A673 (cell line): ENCODE results near the gene ISG15. TPM values are rescaled to one million over a fixed set of nuclear protein-coding genes. Genes with fewer than 3 reads are reported as not detected.
A peak's percentile ranks its signal among the peaks of the same experiment; 100 is the strongest.
"Not testable (repeated sequence)": the region's sequence is repeated elsewhere in the genome, so short reads cannot be mapped to it uniquely, and the experiment has no call there.

ENCODE experiments used
- BruUV-seq: library from RNA; stranded (reverse); fragments of 400-500 nt; replicated peaks from 2 replicates; lab custom pipeline; 2021; lab: Mats Ljungman, UMichigan
- CTCF ChIA-PET: fragments of 300-600 bp; sonication (Branson Sonifier 250); formaldehyde crosslinking; loops from one replicate; lab custom pipeline; 2022; ENCODE audit warnings: antibody characterized with exemption; lab: Charles Lee
- POLR2A ChIA-PET: fragments of 300-600 bp; sonication (Branson Sonifier 250); formaldehyde crosslinking; loops from one replicate; lab custom pipeline; 2022; ENCODE audit warnings: antibody characterized with exemption; ENCODE audit not compliant: low non-redundant PET; lab: Charles Lee
- DNase-seq: peaks from one replicate; pipeline ENCODE4 v3.0.0-alpha.2; 2015; ENCODE audit warnings: low spot score
- H3K27ac ChIP-seq: fragments of 200-600 bp; sonication (generic); 2 replicates; pipeline ENCODE4 v1.5.1; 2016; ENCODE audit warnings: mixed run types, low read depth, mild to moderate bottlenecking, mixed read lengths, antibody characterized with exemption, low read length; ENCODE audit not compliant: poor library complexity, severe bottlenecking
- H3K27me3 ChIP-seq: fragments of 200-600 bp; sonication (generic); replicated peaks from 2 replicates; pipeline ENCODE4 v1.6.1; 2017; ENCODE audit warnings: mixed run types, low read depth, mild to moderate bottlenecking, mixed read lengths, antibody characterized with exemption, low read length; ENCODE audit not compliant: insufficient read depth, poor library complexity
- H3K36me3 ChIP-seq: fragments of 200-600 bp; sonication (generic); 2 replicates; pipeline ENCODE4 v1.6.1; 2016; ENCODE audit warnings: mixed run types, mild to moderate bottlenecking, mixed read lengths, antibody characterized with exemption, low read length; ENCODE audit not compliant: insufficient read depth, poor library complexity, severe bottlenecking
- H3K4me1 ChIP-seq: fragments of 200-600 bp; sonication (generic); 2 replicates; pipeline ENCODE4 v1.6.1; 2017; ENCODE audit warnings: mixed run types, mild to moderate bottlenecking, mixed read lengths, antibody characterized with exemption, low read length; ENCODE audit not compliant: insufficient read depth, poor library complexity, severe bottlenecking
- H3K4me3 ChIP-seq: fragments of 200-600 bp; sonication (generic); 2 replicates; pipeline ENCODE4 v1.5.1; 2016; ENCODE audit warnings: low read depth, mixed run types, mild to moderate bottlenecking, mixed read lengths, low read length; ENCODE audit not compliant: poor library complexity, severe bottlenecking
- H3K9me3 ChIP-seq: fragments of 200-600 bp; sonication (generic); 2 replicates; pipeline ENCODE4 v1.6.1; 2016; ENCODE audit warnings: mixed run types, low read depth, mild to moderate bottlenecking, mixed read lengths, antibody characterized with exemption, low read length; ENCODE audit not compliant: poor library complexity, severe bottlenecking
- CTCF ChIP-seq: fragments of 300-800, 200-600 bp; sonication (generic); conservative IDR thresholded peaks from 2 replicates; pipeline ENCODE4 v1.5.1; 2017; ENCODE audit warnings: low read depth, mild to moderate bottlenecking, antibody characterized with exemption, low read length, moderate library complexity, mixed read lengths
- EZH2 ChIP-seq: fragments of 200-600 bp; sonication (generic); IDR thresholded peaks from 2 replicates; pipeline ENCODE4 v1.6.1; 2017; ENCODE audit warnings: borderline replicate concordance, low read depth, mild to moderate bottlenecking, mixed read lengths, antibody characterized with exemption, low read length; ENCODE audit not compliant: poor library complexity, severe bottlenecking
- intact Hi-C: fragments of 100-400 bp; cut with micrococcal nuclease; formaldehyde crosslinking; loops from one replicate; pipeline ENCODE4 v1.10.0; 2022; ENCODE audit not compliant: unreplicated experiment
- total RNA-seq: library from RNA; stranded (reverse); gene quantifications from 2 replicates; pipeline ENCODE4 v1.2.3, GENCODE V29; 2021

The ISG15 gene
- total RNA-seq, 1 experiment from 2014 or later, result 45.3 TPM

GRCh38 chr1:1011396-1011949 lies 1.8 kb upstream of the ISG15 start:
- no peak for DNase-seq
- intact Hi-C loops, result no loop called here
- TF ChIP-seq EZH2 (no peak), CTCF (no peak)
- POLR2A ChIA-PET, result no interaction called here
- Histone ChIP-seq H3K27me3 (no peaks in the 10 kb centered on the region), H3K4me3 (no peak overlapping the region), H3K27ac (no peak overlapping the region), H3K9me3 (no peaks in the 10 kb centered on the region), H3K4me1 (peaks cover 15% of the 10 kb centered on the region), H3K36me3 (no peaks in the 10 kb centered on the region)
- no TSS peak for BruUV-seq
- CTCF ChIA-PET, result no interaction called here

GRCh38 chr1:1012736-1013104 lies 577 bp upstream of the ISG15 start:
- POLR2A ChIA-PET, H3K36me3 ChIP-seq, intact Hi-C loops, H3K9me3 ChIP-seq, DNase-seq, H3K27me3 ChIP-seq, BruUV-seq: not testable (repeated sequence)
- CTCF ChIA-PET, result interaction anchor here (1.9 kb wide), 1 partner anchor 10 kb away, joined by 14 read pairs; no protein-coding TSS in a partner anchor
- Histone ChIP-seq H3K4me1 (peaks cover 15% of the 10 kb centered on the region), H3K4me3 (peak overlapping the region; percentile 53), H3K27ac (peak overlapping the region; percentile 85)

- ChIA-PET POLR2A (no interaction called here), CTCF (interaction anchor here (1.2 to 1.9 kb wide), 3 partner anchors 9 to 50 kb away, joined by 3 to 14 read pairs (median 5); no protein-coding TSS in a partner anchor)
- H3K4me3 ChIP-seq, result peak overlapping the region; percentile 53
- H3K4me1 ChIP-seq, result peaks cover 17% of the 10 kb centered on the region
- intact Hi-C loops, result no loop called here
- DNase-seq, result peak; percentile 82
- TSS peak; percentile 98 for BruUV-seq
- H3K36me3 ChIP-seq, result no peaks in the 10 kb centered on the region
- no peaks in the 10 kb centered on the region for H3K9me3 ChIP-seq
- H3K27ac ChIP-seq, result peak overlapping the region; percentile 85
- TF ChIP-seq CTCF (no peak), EZH2 (no peak)
- no peaks in the 10 kb centered on the region for H3K27me3 ChIP-seq
Measured at GRCh38 chr1:1013922-1014648, 788 bp downstream of the ISG15 start.
